DOHH2 (cell line): ENCODE results near the gene GUCY2D.

Experiments
- H3F3A ChIP-seq: fragments of 200-600 bp; sonication (generic), shearing (Covaris generic); 2 replicates; pipeline ENCODE4 v1.6.0; 2016; ENCODE audit warnings: antibody characterized with exemption, mild to moderate bottlenecking; ENCODE audit not compliant: control insufficient read depth, insufficient read depth
- H3K27ac ChIP-seq: fragments of 200-600 bp; sonication (generic); 2 replicates; pipeline ENCODE4 v1.5.1; 2014; ENCODE audit warnings: low read depth, mild to moderate bottlenecking, low read length, moderate library complexity
- H3K27me3 ChIP-seq: fragments of 200-600 bp; sonication (generic); 2 replicates; pipeline ENCODE4 v1.6.1; 2014; ENCODE audit warnings: mild to moderate bottlenecking, low read length, mixed read lengths; ENCODE audit not compliant: control insufficient read depth
- H3K36me3 ChIP-seq: fragments of 200-600 bp; sonication (generic); 2 replicates; pipeline ENCODE4 v1.6.1; 2014; ENCODE audit warnings: mild to moderate bottlenecking, low read length, moderate library complexity, mixed read lengths; ENCODE audit not compliant: control insufficient read depth
- H3K4me1 ChIP-seq: fragments of 200-600 bp; sonication (generic); 2 replicates; pipeline ENCODE4 v1.6.1; 2014; ENCODE audit warnings: mild to moderate bottlenecking, low read length, mixed read lengths; ENCODE audit not compliant: control insufficient read depth
- H3K4me2 ChIP-seq: fragments of 200-600 bp; sonication (generic); 2 replicates; pipeline ENCODE4 v1.6.0; 2014; ENCODE audit warnings: mild to moderate bottlenecking, low read length, moderate library complexity
- H3K4me3 ChIP-seq: fragments of 200-600 bp; sonication (generic); 2 replicates; pipeline ENCODE4 v1.5.1; 2014; ENCODE audit warnings: mild to moderate bottlenecking, low read length, mixed read lengths
- H3K79me2 ChIP-seq: fragments of 200-600 bp; sonication (generic); 2 replicates; pipeline ENCODE4 v1.6.1; 2014; ENCODE audit warnings: mild to moderate bottlenecking, low read length, mixed read lengths; ENCODE audit not compliant: control insufficient read depth
- H3K9me2 ChIP-seq: fragments of 200-600 bp; sonication (generic); replicated peaks from 2 replicates; pipeline ENCODE4 v1.6.1; 2014; ENCODE audit warnings: mild to moderate bottlenecking, low read length, mixed read lengths; ENCODE audit not compliant: control insufficient read depth
- H3K9me3 ChIP-seq: fragments of 200-600 bp; sonication (generic); 2 replicates; pipeline ENCODE4 v1.6.1; 2014; ENCODE audit warnings: antibody characterized with exemption, low read length, mixed read lengths; ENCODE audit not compliant: control insufficient read depth, insufficient read depth
- H4K20me1 ChIP-seq: fragments of 200-600 bp; sonication (generic); 2 replicates; pipeline ENCODE4 v1.6.0; 2014; ENCODE audit warnings: low read depth, mild to moderate bottlenecking, antibody characterized with exemption, low read length, moderate library complexity; ENCODE audit not compliant: control insufficient read depth, insufficient read depth
- CTCF ChIP-seq: fragments of 200-600 bp; sonication (generic); IDR thresholded peaks from one replicate; pipeline ENCODE4 v1.5.1; 2014; ENCODE audit warnings: antibody characterized with exemption, mild to moderate bottlenecking, low read depth, low read length; ENCODE audit not compliant: poor library complexity, severe bottlenecking
- EZH2phosphoT487 ChIP-seq: fragments of 200-600 bp; sonication (generic); IDR thresholded peaks from 2 replicates; pipeline ENCODE4 v1.6.1; 2017; ENCODE audit warnings: borderline replicate concordance, mild to moderate bottlenecking, antibody characterized with exemption, low read length, moderate library complexity, mixed read lengths

Gene GUCY2D

GRCh38 chr17:8066841-8067775 is 64.7 kb downstream of the GUCY2D start:
- TF ChIP-seq CTCF: peak; percentile 14
- TF ChIP-seq EZH2phosphoT487: no peak
- no peaks in the 10 kb centered on the region for H3K9me2 ChIP-seq
- H3K79me2 ChIP-seq: no peaks in the 10 kb centered on the region
- H3K36me3 ChIP-seq: no peaks in the 10 kb centered on the region
- no peaks in the 10 kb centered on the region for H3K9me3 ChIP-seq
- peaks cover 39% of the 10 kb centered on the region for H3K27me3 ChIP-seq
- H3K4me3 ChIP-seq: no peak overlapping the region
- H3K27ac ChIP-seq: no peak overlapping the region
- no peaks in the 10 kb centered on the region for H3K4me1 ChIP-seq
- no peaks in the 10 kb centered on the region for H3F3A ChIP-seq
- H4K20me1 ChIP-seq: no peaks in the 10 kb centered on the region
- H3K4me2 ChIP-seq: no peak overlapping the region

- TF ChIP-seq CTCF (no peak), EZH2phosphoT487 (no peak)
- Histone ChIP-seq H3F3A (no peaks in the 10 kb centered on the region), H3K4me3 (no peak overlapping the region), H3K27me3 (peaks cover 39% of the 10 kb centered on the region), H4K20me1 (no peaks in the 10 kb centered on the region), H3K4me2 (no peak overlapping the region), H3K9me2 (no peaks in the 10 kb centered on the region), H3K9me3 (no peaks in the 10 kb centered on the region), H3K27ac (no peak overlapping the region), H3K79me2 (no peaks in the 10 kb centered on the region), H3K36me3 (no peaks in the 10 kb centered on the region), H3K4me1 (no peaks in the 10 kb centered on the region)
These were observed 65.4 kb downstream of the GUCY2D start for GRCh38 chr17:8067806-8068205.

- peaks cover 41% of the 10 kb centered on the region for H3K27me3 ChIP-seq
- H3K27ac ChIP-seq: no peak overlapping the region
These were observed 66.5 kb downstream of the GUCY2D start for GRCh38 chr17:8068736-8069586.

More at GRCh38 chr17:8068736-8069586, 66.5 kb downstream of the GUCY2D start:
- Histone ChIP-seq H3K4me2 (no peak overlapping the region), H3K9me3 (no peaks in the 10 kb centered on the region), H3K4me1 (peaks cover 6% of the 10 kb centered on the region), H4K20me1 (no peaks in the 10 kb centered on the region), H3K79me2 (no peaks in the 10 kb centered on the region), H3K9me2 (no peaks in the 10 kb centered on the region), H3K4me3 (no peak overlapping the region), H3F3A (no peaks in the 10 kb centered on the region), H3K36me3 (no peaks in the 10 kb centered on the region)
- TF ChIP-seq EZH2phosphoT487: no peak
- TF ChIP-seq CTCF: no peak
